NCI-H526 treated with DMSO at 0.1 percent for 48 hours (cell line): ENCODE measurements around the gene ATP5PO.
"Not testable (repeated sequence)": the region's sequence is repeated elsewhere in the genome, so short reads cannot be mapped to it uniquely, and the experiment has no call there.

ENCODE experiments used
- DNase-seq: peaks from one replicate; lab custom pipeline; 2025; lab: John Stamatoyannopoulos, UW

Gene ATP5PO

GRCh38 chr21:33940164-33940880 is 24.7 kb upstream of the ATP5PO start:
- DNase-seq: no peak

DNA sequence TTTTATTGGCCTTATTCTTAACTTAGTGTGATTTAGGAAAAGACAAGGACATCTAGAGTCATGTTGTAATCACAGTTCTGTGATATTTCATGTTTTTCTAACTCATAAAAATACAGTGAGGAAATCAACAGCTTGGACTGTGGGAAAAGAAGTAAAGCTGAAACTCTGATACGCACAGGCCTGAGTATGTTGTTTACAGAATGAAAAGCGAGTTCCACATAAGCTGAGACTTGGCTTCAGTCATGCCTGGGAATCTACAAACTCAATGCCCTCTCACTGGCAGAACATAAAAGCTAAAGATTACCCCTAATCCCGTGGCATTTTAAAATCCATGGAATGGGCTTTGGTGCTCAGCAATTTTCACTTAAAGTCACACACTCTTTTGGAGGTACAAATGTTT is 23.6 kb upstream of the ATP5PO start:
- DNase-seq: no peak

DNA sequence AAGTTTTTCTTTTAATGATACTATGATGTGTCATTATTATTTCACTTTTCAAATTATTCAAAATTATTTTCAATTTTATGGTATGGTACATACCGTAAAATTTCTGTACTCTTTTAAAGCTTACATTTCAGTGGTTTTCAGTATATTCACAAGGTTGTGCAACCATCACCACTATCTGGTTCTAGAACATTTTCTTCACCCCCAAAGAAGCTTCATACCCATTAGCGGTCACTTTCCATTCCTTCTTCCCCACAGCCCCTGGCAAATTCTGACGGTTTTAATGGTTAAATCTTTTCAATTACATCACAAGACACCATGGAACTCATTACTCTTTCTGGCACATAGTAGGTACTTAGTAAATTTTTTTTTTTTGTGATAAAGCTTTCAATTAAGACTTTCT is 22.8 kb upstream of the ATP5PO start:
- DNase-seq: no peak

DNA sequence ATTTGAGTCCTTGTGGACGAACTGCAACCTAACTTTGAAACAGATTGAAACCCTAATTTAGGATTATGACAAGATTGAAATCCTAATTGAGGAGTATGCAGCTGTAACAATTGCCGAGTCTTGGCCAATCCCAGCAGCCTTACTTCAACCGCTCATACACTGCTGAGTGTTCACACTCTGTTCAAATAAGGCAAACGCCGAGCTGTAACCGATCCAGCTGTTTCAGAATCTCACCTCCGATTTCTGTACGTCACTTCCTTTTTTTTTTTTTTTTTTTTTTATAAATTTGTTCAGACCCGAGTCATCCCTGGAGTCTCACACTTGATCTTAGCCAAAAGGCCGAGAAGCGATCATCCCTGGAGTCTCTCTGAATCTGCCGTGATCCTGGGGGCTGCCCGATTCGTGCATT is 22.3 kb upstream of the ATP5PO start:
- DNase-seq: no peak

DNA sequence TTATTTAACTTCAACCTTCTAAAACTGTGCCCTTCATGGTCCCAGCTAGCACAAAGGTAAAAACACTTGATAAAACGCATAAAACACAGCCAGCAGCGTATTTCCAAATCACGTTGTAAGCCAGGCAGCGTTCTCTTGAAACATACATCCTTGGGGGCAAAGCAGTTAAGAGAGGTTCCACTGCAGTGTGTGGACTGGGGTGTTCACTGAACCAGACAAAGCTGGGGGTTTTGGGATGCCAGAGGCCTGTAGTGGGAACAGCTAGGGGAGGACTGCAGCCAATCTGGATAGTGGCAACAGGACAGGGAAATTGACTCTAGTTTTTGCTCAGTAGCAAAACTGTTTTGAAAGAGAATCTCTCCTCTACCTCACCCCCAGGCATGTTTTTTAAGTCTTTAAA is 21.5 kb upstream of the ATP5PO start:
- DNase-seq: no peak

GRCh38 chr21:33936301-33937038 is 20.9 kb upstream of the ATP5PO start:
- no peak for DNase-seq

GRCh38 chr21:33932731-33933130 is 17.1 kb upstream of the ATP5PO start:
- DNase-seq: no peak

GRCh38 chr21:33931799-33932390 is 16.3 kb upstream of the ATP5PO start:
- DNase-seq: peak; percentile 35

GRCh38 chr21:33931052-33931798 is 15.6 kb upstream of the ATP5PO start:
- peak; percentile 54 for DNase-seq

GRCh38 chr21:33926248-33926647 is 10.6 kb upstream of the ATP5PO start:
- not testable (repeated sequence) for DNase-seq

DNA sequence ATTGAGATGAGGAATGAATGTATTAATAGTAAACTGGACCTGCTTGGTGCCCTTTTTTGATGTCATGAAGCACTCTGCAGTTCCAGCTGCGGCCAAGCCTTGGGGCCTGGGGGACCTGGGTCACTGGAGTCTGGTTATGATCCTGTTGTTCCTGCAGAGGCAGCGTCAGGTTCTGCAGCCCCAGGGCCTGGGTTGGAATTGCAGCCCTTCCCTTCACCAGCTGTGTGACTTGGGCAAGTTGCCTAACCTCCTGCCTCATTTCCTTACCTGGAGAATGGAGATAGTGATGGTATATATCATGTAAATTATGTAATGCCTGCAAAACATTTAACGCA is 9.1 kb upstream of the ATP5PO start:
- DNase-seq: no peak

DNA sequence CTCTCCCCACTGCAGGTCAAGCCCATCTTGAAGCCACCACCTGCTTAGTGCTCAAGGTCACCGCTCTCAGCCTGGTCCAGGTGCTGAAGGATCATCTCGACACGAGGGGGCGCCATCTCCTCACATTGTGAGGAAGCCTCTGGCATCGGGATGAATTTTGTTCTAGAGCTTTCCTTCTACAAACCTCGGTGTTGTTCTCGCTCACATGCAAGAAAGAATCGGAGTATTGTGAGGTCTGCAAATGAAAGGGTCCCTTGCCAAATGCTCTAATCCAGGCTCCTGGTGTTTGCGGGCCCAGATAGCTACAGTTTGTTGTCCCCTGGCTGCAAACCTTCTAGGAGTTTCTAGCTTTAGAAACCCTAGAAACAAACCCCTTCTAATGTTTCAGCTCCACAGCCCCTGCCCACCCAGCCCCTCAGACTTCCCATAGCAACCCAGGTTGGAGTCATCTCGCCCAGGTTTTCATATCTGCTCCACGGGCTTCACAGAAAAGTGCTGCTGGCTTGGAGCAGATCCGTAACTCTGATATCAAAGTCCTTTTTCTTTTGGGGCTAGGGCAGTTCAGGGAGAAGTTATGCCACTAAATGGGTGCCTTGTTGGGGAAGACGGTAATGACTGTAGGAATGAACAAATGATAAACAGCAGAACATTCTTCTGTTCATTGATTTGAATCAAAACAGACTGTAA is 8.6 kb upstream of the ATP5PO start:
- DNase-seq: peak; percentile 53

GRCh38 chr21:33917421-33917820 is 1.8 kb upstream of the ATP5PO start:
- DNase-seq: no peak

DNA sequence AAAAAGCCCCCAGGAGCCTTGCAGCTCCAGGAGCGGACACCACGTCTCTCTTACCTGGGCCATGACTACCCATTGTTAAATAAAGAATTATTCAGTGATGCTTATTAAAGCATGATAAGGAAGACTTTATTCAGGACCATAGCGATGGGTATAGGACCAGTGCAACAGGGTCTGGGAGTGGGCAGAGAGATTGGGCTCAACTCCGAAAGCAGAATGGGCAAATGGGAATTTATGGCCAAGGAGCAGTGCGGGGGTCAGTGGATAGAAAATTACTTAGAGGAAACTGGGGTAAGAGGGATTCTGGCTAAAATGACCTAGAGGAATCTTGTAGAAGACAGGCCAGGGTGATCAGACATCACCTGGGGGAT is 580 bp upstream of the ATP5PO start:
- no peak for DNase-seq

GRCh38 chr21:33914188-33914587 is 1.4 kb downstream of the ATP5PO start:
- no peak for DNase-seq

DNA sequence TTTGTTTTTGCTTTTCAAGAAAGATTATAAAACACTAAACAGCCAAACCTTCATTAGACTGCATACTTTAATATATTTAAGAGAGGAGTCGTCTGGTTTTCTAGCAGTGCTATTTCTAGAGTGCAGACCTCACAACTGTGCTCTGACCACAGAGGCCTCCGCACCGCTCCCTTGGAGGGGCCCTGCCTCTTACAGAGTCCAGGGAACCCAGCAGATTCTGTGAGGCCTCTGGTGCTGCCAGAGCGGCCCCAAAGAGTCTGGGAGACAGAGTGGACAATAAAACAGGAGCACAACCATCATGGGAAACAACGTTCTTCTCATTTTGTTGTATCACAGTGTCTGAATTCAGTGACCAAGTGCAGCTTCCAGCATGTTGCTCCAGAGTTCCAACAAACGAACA is 5.8 kb downstream of the ATP5PO start:
- no peak for DNase-seq

GRCh38 chr21:33908760-33909159 is 6.8 kb downstream of the ATP5PO start:
- no peak for DNase-seq

DNA sequence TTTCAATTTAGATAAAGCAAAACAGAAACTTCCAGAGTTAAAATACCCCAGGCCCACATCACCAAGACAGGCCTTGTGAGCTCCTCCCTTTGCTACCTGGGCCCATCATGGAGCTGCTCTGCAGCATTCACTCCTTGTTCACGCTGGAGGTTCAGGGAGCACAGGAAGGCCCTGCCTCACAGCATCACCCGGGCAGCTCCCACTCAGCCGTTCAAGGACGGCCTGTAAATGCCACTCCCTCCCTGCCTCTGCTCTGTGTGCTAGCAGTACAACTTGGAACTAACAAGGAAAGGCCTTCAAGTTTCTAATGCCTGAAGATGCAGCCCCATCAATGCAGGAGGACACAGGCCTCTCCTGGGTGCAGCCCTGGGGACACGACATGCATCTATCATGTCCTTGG is 11.6 kb downstream of the ATP5PO start:
- no peak for DNase-seq

DNA sequence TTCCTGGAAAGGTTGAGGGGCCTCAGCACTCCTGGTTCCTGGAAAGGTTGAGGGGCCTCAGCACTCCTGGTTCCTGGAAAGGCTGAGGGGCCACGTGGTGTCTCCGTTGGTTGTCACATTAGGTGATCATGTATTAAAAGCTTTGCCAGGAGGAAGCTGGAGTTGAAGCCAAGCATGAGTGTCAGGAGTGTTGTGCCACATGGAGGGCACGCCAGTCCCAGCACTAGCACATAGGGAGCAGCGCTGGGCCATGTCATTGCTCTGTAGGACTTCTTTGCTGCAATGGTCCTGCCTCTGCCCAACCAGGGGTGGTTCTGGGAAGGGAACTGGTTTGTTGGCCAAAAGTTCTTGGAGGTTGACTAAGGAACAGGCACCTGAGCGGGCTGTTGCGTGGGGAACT is 13.3 kb downstream of the ATP5PO start:
- DNase-seq: no peak

- no peak for DNase-seq
These were observed 14.0 kb downstream of the ATP5PO start for GRCh38 chr21:33901412-33902288.

GRCh38 chr21:33899199-33899598 is 16.4 kb downstream of the ATP5PO start:
- no peak for DNase-seq
